Femur (tissue), 1 donor: ENCODE data around the gene ERC2.
"Not testable (repeated sequence)": the region's sequence is repeated elsewhere in the genome, so short reads cannot be mapped to it uniquely, and the experiment has no call there.

Experiments used
- DNase-seq: peaks from one replicate; pipeline ENCODE4 v3.0.0-alpha.2; 2017

The ERC2 gene

GRCh38 chr3:56304069-56304468 lies 164.2 kb downstream of the ERC2 start:
- no peak for DNase-seq

- DNase-seq: peak; percentile 73
Measured at GRCh38 chr3:56303487-56303886, 164.8 kb downstream of the ERC2 start.

- DNase-seq: no peak
Measured at GRCh38 chr3:56302417-56302816, 165.8 kb downstream of the ERC2 start.

GRCh38 chr3:56297281-56297840 lies 170.9 kb downstream of the ERC2 start:
- DNase-seq: no peak

- no peak for DNase-seq
Measured at GRCh38 chr3:56296361-56296760, 171.9 kb downstream of the ERC2 start.

- no peak for DNase-seq
Measured at GRCh38 chr3:56295161-56295560, 173.1 kb downstream of the ERC2 start.

- DNase-seq: no peak
Measured at GRCh38 chr3:56294286-56294685, 174.0 kb downstream of the ERC2 start.

- no peak for DNase-seq
Measured at GRCh38 chr3:56291953-56292352, 176.3 kb downstream of the ERC2 start.

- DNase-seq: peak; percentile 39
Measured at GRCh38 chr3:56291244-56291680, 177.0 kb downstream of the ERC2 start.

GRCh38 chr3:56290374-56290773 lies 177.9 kb downstream of the ERC2 start:
- DNase-seq: no peak

- DNase-seq: no peak
Measured at GRCh38 chr3:56288258-56288657, 180.0 kb downstream of the ERC2 start.

- no peak for DNase-seq
Measured at GRCh38 chr3:56282341-56282740, 185.9 kb downstream of the ERC2 start.

GRCh38 chr3:56277236-56277635 lies 191.0 kb downstream of the ERC2 start:
- no peak for DNase-seq

- DNase-seq: no peak
Measured at GRCh38 chr3:56275120-56275519, 193.1 kb downstream of the ERC2 start.

- peak; percentile 68 for DNase-seq
Measured at GRCh38 chr3:56269755-56270535, 198.3 kb downstream of the ERC2 start.

GRCh38 chr3:56268616-56269383 lies 199.5 kb downstream of the ERC2 start:
- DNase-seq: no peak

GRCh38 chr3:56261852-56262251 lies 206.4 kb downstream of the ERC2 start:
- not testable (repeated sequence) for DNase-seq

- DNase-seq: no peak
Measured at GRCh38 chr3:56260262-56260661, 208.0 kb downstream of the ERC2 start.

- DNase-seq: no peak
Measured at GRCh38 chr3:56257826-56258225, 210.4 kb downstream of the ERC2 start.

- no peak for DNase-seq
Measured at GRCh38 chr3:56254835-56255234, 213.4 kb downstream of the ERC2 start.

- no peak for DNase-seq
Measured at GRCh38 chr3:56253941-56254665, 214.2 kb downstream of the ERC2 start.

GRCh38 chr3:56251343-56251945 lies 216.8 kb downstream of the ERC2 start:
- DNase-seq: peak; percentile 54

- no peak for DNase-seq
Measured at GRCh38 chr3:56248021-56248420, 220.2 kb downstream of the ERC2 start.
